HepG2 (cell line): Measurements from ENCODE around the gene KRT82.

Source experiments
- BRCA1 ChIP-seq: sonication (generic); formaldehyde crosslinking; IDR thresholded peaks from 2 replicates; pipeline ENCODE4 v1.4.0; 2020; ENCODE audit warnings: missing genetic modification reagents
- ZNF773 ChIP-seq: sonication (generic); formaldehyde crosslinking; IDR thresholded peaks from 2 replicates; pipeline ENCODE4 v1.4.0; 2020; ENCODE audit warnings: missing genetic modification reagents, borderline replicate concordance

GRCh38 chr12:52389313-52390207 lies 16.6 kb downstream of the KRT82 start:
- TF ChIP-seq BRCA1 (CRISPR knock-in tag) (no peak), ZNF773 (no peak)
